ENCODE results near the gene TTC7B. TPM values are rescaled to one million over a fixed set of nuclear protein-coding genes. Genes with fewer than 3 reads are reported as not detected.

TTC7B gene
- total and polyA plus RNA-seq, 9 of the 15 experiments (the other 6 are each of a cell fraction or from before 2014, with no cell fraction given), result 2.2 to 77.2 (median 36.7) TPM

DNA sequence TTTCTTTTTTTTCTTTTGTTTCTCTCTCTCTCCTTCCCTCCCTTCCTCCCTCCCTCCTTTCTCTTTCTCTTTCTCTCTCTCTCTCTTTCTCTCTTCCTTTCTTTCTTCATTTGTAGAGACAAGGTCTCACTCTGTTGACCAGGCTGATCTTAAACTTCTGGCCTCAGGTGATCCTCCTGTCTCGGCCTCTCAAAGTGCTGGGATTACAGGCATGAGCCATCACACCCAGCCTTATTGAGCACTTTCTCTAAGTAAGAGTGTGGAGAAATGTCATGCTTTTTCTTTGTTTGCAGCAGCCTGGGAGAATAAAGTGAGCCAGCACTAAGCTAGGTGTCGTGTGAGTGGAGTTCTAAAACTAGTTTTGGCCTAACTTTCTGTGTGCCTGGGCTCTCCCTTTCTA is 74.0 kb downstream of the TTC7B start:
- TF ChIP-seq MBD2 (IDR thresholded peaks at IDR 0.05; ENCODE audit: borderline replicate concordance, low read depth), result no peak
- TF ChIP-seq EP300 (IDR thresholded peaks at IDR 0.05; ENCODE audit: low read length), result no peak
- TF ChIP-seq, protein P1, sequence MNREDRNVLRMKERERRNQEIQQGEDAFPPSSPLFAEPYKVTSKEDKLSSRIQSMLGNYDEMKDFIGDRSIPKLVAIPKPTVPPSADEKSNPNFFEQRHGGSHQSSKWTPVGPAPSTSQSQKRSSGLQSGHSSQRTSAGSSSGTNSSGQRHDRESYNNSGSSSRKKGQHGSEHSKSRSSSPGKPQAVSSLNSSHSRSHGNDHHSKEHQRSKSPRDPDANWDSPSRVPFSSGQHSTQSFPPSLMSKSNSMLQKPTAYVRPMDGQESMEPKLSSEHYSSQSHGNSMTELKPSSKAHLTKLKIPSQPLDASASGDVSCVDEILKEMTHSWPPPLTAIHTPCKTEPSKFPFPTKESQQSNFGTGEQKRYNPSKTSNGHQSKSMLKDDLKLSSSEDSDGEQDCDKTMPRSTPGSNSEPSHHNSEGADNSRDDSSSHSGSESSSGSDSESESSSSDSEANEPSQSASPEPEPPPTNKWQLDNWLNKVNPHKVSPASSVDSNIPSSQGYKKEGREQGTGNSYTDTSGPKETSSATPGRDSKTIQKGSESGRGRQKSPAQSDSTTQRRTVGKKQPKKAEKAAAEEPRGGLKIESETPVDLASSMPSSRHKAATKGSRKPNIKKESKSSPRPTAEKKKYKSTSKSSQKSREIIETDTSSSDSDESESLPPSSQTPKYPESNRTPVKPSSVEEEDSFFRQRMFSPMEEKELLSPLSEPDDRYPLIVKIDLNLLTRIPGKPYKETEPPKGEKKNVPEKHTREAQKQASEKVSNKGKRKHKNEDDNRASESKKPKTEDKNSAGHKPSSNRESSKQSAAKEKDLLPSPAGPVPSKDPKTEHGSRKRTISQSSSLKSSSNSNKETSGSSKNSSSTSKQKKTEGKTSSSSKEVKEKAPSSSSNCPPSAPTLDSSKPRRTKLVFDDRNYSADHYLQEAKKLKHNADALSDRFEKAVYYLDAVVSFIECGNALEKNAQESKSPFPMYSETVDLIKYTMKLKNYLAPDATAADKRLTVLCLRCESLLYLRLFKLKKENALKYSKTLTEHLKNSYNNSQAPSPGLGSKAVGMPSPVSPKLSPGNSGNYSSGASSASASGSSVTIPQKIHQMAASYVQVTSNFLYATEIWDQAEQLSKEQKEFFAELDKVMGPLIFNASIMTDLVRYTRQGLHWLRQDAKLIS (CRISPR knock-in tag; IDR thresholded peaks at IDR 0.05), result no peak
- TF ChIP-seq SREBF1 (IDR thresholded peaks at IDR 0.05; ENCODE audit: borderline replicate concordance, low read depth, low read length), result no peak
- no peak for TF ChIP-seq ZNF79 (CRISPR knock-in tag; IDR thresholded peaks at IDR 0.05; ENCODE audit: low read depth)
- TF ChIP-seq MCM5 (IDR thresholded peaks at IDR 0.05; ENCODE audit: low read depth), result no peak
- no peak for TF ChIP-seq POLR2AphosphoS2 (IDR thresholded peaks at IDR 0.05; ENCODE audit: low read length)
- no peak for TF ChIP-seq IRF2 (CRISPR knock-in tag; IDR thresholded peaks at IDR 0.05)
- no peak for TF ChIP-seq GABPA (tag; conservative IDR thresholded peaks at IDR 0.05; ENCODE audit: low read depth)
- no peak for TF ChIP-seq ZNF764 (CRISPR knock-in tag; IDR thresholded peaks at IDR 0.05; ENCODE audit: low read depth)
- no peak for TF ChIP-seq ZNF174 (CRISPR knock-in tag; IDR thresholded peaks at IDR 0.05)
- no peak for TF ChIP-seq RBFOX2 (IDR thresholded peaks at IDR 0.05; ENCODE audit: low read depth, low read length)
- TF ChIP-seq CBX5 (IDR thresholded peaks at IDR 0.05; ENCODE audit: borderline replicate concordance, low read depth), result no peak
- no peak for TF ChIP-seq ZNF324 (CRISPR knock-in tag; IDR thresholded peaks at IDR 0.05)
- TF ChIP-seq KDM4B (IDR thresholded peaks at IDR 0.05; ENCODE audit: borderline replicate concordance in 2 of 2, low read depth in 1 of 2), result no peak
- TF ChIP-seq, protein P2, sequence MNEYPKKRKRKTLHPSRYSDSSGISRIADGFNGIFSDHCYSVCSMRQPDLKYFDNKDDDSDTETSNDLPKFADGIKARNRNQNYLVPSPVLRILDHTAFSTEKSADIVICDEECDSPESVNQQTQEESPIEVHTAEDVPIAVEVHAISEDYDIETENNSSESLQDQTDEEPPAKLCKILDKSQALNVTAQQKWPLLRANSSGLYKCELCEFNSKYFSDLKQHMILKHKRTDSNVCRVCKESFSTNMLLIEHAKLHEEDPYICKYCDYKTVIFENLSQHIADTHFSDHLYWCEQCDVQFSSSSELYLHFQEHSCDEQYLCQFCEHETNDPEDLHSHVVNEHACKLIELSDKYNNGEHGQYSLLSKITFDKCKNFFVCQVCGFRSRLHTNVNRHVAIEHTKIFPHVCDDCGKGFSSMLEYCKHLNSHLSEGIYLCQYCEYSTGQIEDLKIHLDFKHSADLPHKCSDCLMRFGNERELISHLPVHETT (CRISPR knock-in tag; conservative IDR thresholded peaks at IDR 0.05 in 1 of 2, IDR thresholded peaks at IDR 0.05 in 1 of 2), result no peak
- Histone ChIP-seq H3K27ac (ENCODE audit: extremely low read depth, low read depth, low read length) (no peak overlapping the region), H3K4me3 (no peak overlapping the region), H3K9me3 (replicated peaks; ENCODE audit: control insufficient read depth, insufficient read depth, low read depth, low read length) (no peaks in the 10 kb centered on the region), H3K4me2 (ENCODE audit: insufficient read depth, low read length) (no peak overlapping the region), H3K36me3 (ENCODE audit: control insufficient read depth, insufficient read depth, low read length) (peaks cover 14% of the 10 kb centered on the region; the same call in 2 of the 3 replicates), H3K9me1 (ENCODE audit: control insufficient read depth, insufficient read depth, low read length) (no peaks in the 10 kb centered on the region), H3K79me2 (ENCODE audit: control insufficient read depth, insufficient read depth, low read length) (no peaks in the 10 kb centered on the region), H3K4me1 (replicated peaks in 1 of 2; ENCODE audit: control insufficient read depth in 2 of 2, insufficient read depth in 2 of 2, low read length in 2 of 2) (no peaks in the 10 kb centered on the region), H2AFZ (ENCODE audit: low read depth, low read length) (no peak overlapping the region), H3K27me3 (ENCODE audit: control insufficient read depth in 2 of 2, insufficient read depth in 2 of 2, low read length in 2 of 2) (no peaks in the 10 kb centered on the region), H3K9ac (ENCODE audit: insufficient read depth in 1 of 2, low read depth in 2 of 2, low read length in 2 of 2) (no peak overlapping the region), H4K20me1 (replicated peaks; ENCODE audit: control insufficient read depth, insufficient read depth, low read length) (no peaks in the 10 kb centered on the region)
- intact Hi-C loops (cut with micrococcal nuclease) (no loop called here), in situ Hi-C loops (cut with MboI) (no loop called here)
- 100% methylated on average over 1 of the region's 2 CpGs for WGBS (ENCODE audit: insufficient coverage, low coverage, missing lambda C conversion rate)
- CTCF ChIA-PET (ENCODE audit: low intra/inter-chr PET ratio), result no interaction called here
- DNase-seq (ENCODE audit: extremely low read depth in 1 of 4, low spot score in 3 of 4) (no peak), FAIRE-seq (no peak), ATAC-seq (no peak)
- POLR2A ChIA-PET, result no interaction called here
- BruUV-seq (replicated peaks), result no TSS peak

Measured in K562 (cell line).